Measurements from ENCODE around the gene TCN2. TPM values are rescaled to one million over a fixed set of nuclear protein-coding genes. Genes with fewer than 3 reads are reported as not detected.

TCN2 gene
- total RNA-seq, 6 experiments from 2014 or later, result 2.3 to 3.2 (median 2.9) TPM

DNA sequence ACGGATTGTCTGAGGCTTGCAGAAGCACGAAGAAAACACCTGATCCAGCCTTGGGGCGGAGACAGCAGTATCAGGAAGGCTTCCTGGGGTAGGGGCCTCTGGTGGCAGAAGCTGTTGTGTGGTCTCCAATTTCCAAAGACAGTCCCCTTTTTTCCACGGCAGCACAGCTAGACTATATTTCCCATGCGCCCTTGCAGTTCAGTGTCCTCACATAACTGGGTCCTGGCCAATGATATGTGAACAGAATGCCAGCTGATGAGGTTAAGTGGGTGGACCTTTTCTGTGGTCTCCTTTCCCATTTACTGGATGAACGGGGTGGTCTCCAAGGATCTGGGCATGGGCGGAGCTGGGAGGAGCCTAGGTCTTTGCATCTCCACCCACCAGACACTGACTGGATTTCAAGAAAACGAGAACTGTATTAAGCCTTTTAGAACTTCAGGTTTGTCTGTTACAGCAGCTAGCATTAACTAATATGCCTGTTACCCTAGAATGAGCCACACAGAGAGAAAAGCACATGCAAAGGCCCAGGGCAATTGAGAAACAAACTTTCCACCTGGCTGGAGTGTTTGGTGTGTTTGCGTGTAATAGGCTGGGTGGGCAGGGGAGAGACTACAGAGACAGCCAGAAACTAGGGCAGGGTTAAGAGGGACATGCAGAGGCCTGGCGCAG lies 38.7 kb upstream of the TCN2 start:
- TF ChIP-seq, protein P1, sequence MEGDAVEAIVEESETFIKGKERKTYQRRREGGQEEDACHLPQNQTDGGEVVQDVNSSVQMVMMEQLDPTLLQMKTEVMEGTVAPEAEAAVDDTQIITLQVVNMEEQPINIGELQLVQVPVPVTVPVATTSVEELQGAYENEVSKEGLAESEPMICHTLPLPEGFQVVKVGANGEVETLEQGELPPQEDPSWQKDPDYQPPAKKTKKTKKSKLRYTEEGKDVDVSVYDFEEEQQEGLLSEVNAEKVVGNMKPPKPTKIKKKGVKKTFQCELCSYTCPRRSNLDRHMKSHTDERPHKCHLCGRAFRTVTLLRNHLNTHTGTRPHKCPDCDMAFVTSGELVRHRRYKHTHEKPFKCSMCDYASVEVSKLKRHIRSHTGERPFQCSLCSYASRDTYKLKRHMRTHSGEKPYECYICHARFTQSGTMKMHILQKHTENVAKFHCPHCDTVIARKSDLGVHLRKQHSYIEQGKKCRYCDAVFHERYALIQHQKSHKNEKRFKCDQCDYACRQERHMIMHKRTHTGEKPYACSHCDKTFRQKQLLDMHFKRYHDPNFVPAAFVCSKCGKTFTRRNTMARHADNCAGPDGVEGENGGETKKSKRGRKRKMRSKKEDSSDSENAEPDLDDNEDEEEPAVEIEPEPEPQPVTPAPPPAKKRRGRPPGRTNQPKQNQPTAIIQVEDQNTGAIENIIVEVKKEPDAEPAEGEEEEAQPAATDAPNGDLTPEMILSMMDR (IDR thresholded peaks at IDR 0.05), result no peak
- no peaks in the 10 kb centered on the region for H3K9me3 Mint-ChIP-seq
- peaks cover 18% of the 10 kb centered on the region for H3K27me3 Mint-ChIP-seq (ENCODE audit: insufficient read depth)
- H3K36me3 Mint-ChIP-seq (ENCODE audit: low read depth), result no peaks in the 10 kb centered on the region
- DNase-seq, result no peak
- H3K4me1 Mint-ChIP-seq (ENCODE audit: low read depth), result peaks cover 8% of the 10 kb centered on the region; the same call in 1 of the 2 replicates
- H3K4me3 Mint-ChIP-seq, result no peak overlapping the region
- H3K27ac Mint-ChIP-seq, result no peak overlapping the region

DNA sequence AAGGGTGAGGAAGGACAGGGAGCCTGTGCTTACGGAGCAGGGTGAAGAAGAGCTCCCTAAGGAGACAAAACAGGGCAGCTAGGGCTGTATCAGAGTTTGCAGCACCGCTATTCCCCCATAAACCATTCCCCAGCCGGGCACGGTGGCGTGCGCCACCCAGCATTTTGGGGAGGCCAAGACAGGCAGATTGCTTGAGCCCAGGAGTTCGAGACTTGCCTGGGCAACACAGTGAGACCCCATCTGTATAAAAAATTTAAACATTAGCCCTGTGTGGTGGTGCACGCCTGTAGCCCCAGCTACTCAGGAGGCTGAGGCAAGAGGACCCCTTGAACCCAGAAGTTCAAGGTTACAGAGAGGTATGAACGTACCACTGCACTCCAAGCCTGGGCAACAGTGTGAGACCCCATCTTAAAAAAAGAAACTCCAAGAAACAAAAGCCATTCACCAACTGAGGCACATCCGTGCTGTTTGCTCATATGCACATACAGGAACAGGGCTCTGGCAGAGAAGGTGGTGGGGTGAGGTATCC lies 37.2 kb upstream of the TCN2 start:
- H3K27me3 Mint-ChIP-seq (ENCODE audit: insufficient read depth), result peaks cover 21% of the 10 kb centered on the region
- peaks cover 8% of the 10 kb centered on the region; the same call in 1 of the 2 replicates for H3K4me1 Mint-ChIP-seq (ENCODE audit: low read depth)
- no peaks in the 10 kb centered on the region for H3K9me3 Mint-ChIP-seq
- no peak overlapping the region for H3K27ac Mint-ChIP-seq
- H3K4me3 Mint-ChIP-seq, result no peak overlapping the region
- TF ChIP-seq, protein P1 (IDR thresholded peaks at IDR 0.05), result no peak
- no peaks in the 10 kb centered on the region for H3K36me3 Mint-ChIP-seq (ENCODE audit: low read depth)
- DNase-seq, result no peak

DNA sequence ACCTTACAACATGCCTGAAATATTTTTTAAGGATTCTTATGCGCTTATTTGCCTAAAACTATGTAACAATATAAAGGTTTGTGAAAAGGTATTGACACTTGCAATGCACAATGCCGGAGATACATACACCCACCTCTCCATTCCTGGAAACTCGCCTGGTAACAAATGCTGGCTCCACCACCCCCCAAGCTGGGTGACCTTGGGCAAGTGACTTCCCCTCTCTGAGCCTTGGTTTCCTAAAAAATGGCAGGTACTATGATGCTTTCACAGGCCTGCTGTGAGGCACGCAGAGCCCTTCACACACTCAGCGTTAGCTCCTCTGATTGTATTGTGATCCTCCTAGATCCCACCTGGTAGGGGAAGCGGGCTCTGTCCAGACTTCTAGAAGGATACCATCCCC lies 34.8 kb upstream of the TCN2 start:
- Mint-ChIP-seq H3K36me3 (ENCODE audit: low read depth) (peaks cover 5% of the 10 kb centered on the region; the same call in 1 of the 2 replicates), H3K4me1 (ENCODE audit: low read depth) (no peaks in the 10 kb centered on the region), H3K9me3 (no peaks in the 10 kb centered on the region), H3K27me3 (ENCODE audit: insufficient read depth) (peaks cover 20% of the 10 kb centered on the region), H3K4me3 (no peak overlapping the region), H3K27ac (no peak overlapping the region)
- no peak for DNase-seq
- TF ChIP-seq, protein P1 (IDR thresholded peaks at IDR 0.05), result no peak

DNA sequence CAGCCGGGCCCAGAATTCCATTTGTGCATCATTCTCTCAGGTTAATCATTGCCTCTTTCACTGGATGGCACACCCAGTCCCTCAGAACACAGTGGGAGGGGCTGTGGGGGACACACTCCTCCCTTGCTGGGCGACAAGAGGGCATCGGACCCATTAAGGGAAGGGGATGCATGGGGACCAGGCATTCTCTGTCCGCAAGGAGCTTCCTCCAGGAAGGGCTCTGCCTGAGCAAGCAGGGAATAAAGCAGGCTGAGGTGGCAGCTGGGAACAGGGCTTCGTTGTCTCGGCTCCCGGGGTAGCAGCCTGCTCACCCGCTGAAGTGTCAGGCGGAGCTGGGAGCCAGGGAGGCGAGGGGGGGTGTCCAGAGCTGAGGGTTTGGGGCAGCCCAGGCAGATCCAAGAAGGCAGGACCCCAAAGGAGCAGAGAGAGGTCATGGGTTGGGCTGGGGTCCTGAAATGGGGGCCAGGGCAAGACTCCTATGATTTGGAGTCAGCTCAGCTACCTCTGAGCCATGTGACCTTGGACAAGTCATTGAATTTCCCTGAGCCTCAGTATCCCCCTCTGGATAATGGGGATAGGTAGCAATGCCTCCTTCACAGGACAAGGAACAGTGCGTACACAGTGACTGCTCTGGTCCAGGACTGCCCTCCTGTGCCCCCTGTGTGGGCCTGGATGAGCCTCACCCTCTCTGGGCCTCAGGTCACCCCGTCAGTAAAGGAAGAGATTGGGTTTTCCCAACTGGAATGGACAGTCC lies 34.0 kb upstream of the TCN2 start:
- Mint-ChIP-seq H3K27ac (no peak overlapping the region), H3K36me3 (ENCODE audit: low read depth) (peaks cover 5% of the 10 kb centered on the region; the same call in 1 of the 2 replicates), H3K4me1 (ENCODE audit: low read depth) (no peaks in the 10 kb centered on the region), H3K4me3 (no peak overlapping the region), H3K9me3 (no peaks in the 10 kb centered on the region), H3K27me3 (ENCODE audit: insufficient read depth) (peaks cover 15% of the 10 kb centered on the region)
- no peak for DNase-seq
- TF ChIP-seq, protein P1 (IDR thresholded peaks at IDR 0.05), result no peak

DNA sequence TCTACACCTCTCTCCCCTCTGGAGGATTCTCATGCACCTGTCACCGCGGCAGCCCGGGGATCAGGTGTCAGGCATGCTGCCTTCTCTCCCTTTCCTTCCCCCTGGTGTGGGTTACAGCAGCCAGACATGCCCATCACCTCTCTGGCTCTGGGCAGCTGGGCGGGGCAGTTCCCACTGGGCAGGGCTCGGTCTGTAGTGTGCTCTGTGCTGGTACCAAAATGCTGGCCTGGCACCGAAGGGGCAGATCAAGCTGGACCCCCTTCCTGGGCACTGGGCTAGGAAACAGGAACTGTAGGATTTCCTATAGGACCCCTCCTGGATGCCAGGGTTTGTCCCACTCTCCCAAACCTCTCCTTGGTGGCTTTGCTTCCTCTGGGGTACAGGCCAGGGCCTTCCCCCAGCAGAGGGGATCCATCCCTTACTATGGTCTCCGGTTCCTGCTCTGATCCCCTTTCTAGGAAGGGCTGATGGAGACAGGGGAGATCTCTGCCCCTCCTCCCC lies 33.3 kb upstream of the TCN2 start:
- Mint-ChIP-seq H3K4me3 (no peak overlapping the region), H3K27ac (no peak overlapping the region)

More for the DNA sequence above, 33.3 kb upstream of the TCN2 start:
- Mint-ChIP-seq H3K9me3 (no peaks in the 10 kb centered on the region), H3K27me3 (ENCODE audit: insufficient read depth) (peaks cover 13% of the 10 kb centered on the region), H3K36me3 (ENCODE audit: low read depth) (peaks cover 5% of the 10 kb centered on the region; the same call in 1 of the 2 replicates), H3K4me1 (ENCODE audit: low read depth) (no peaks in the 10 kb centered on the region)
- DNase-seq, result no peak
- TF ChIP-seq, protein P1 (IDR thresholded peaks at IDR 0.05), result no peak
